NCI-H510A treated with DMSO at 0.1 percent for 48 hours (cell line): ENCODE results near the gene MRC1.
"Not testable (repeated sequence)": the region's sequence is repeated elsewhere in the genome, so short reads cannot be mapped to it uniquely, and the experiment has no call there.

Experiments
- DNase-seq: peaks from one replicate; lab custom pipeline; 2025; lab: John Stamatoyannopoulos, UW

MRC1 gene

GRCh38 chr10:17906002-17906401 is 96.9 kb downstream of the MRC1 start:
- no peak for DNase-seq

DNA sequence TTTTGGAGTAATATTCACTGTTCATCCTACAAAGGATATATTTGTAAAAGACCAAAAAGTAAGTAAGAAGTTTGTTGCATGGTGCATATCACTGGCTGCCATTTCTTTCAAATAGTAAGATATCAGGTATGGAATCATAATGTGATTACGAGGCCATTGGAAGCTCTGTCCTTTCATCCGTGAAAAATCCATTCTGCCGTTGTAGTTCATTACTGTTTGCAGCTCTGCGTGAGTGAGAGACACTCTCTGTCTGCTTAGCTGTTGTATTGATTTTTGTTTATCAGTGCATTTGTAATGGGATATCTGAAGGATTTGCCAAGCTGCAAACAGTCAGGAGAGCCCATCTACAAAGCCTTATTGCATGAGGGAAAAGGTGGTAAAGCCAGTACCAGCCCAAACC is 98.5 kb downstream of the MRC1 start:
- DNase-seq = no peak

DNA sequence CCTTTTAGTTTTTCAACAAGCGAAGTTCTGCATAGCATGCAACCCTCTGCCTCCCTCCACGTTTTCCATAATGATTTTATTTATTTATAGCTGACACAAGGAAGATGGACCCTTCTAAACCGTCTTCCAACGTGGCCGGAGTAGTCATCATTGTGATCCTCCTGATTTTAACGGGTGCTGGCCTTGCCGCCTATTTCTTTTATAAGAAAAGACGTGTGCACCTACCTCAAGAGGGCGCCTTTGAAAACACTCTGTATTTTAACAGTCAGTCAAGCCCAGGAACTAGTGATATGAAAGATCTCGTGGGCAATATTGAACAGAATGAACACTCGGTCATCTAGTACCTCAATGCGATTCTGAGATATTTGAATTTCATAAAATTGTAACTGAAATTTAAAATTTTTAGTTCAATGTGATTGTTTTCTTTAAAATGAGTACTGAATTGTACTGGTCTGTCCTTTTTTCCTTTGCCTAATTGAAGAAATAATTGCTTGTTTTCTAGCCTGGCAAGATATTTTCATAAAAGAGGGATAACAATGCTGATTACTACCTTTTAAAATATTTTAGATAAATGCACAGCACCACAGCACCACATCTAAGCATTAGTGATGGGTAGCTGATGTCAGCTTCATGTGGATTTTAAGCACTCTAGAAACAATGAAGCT is 101.1 kb downstream of the MRC1 start:
- peak; percentile 39 for DNase-seq

DNA sequence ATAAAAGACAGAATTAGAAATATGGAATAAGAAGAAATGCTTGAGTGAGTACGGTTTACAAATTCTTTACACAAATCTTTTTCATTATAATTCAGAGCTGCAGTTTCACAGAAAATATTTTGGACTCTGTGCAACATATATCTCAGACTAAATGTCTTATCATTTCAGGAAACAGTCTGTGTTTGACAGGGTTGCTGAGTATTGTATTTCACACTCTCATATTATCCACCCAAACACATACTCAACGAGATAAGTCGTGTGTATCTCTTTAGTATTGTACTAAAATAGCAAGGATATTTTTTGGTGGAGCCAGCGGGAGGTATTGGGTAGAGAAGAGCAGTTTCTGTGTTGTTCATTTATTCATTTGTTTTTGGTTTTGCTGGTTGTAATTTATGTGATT is 103.6 kb downstream of the MRC1 start:
- no peak for DNase-seq

DNA sequence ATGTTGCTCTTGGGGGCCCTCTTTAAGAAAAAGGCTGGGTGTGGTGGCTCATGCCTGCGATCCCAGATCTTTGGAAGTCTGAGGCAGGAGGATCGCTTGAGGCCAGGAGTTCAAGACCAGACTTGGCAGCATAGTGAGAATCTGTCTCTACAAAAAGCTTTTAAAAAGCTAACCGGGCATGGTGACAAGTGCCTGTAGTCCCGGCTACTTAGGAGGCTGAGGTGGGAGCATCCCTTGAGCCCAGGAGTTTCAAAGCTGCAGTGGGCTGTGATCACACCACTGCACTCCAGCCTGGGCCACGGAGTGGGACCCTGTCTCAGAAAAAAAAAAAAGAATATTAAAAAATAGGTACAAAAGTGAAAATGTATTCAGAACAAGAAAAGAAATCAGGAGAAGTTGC is 104.5 kb downstream of the MRC1 start:
- no peak for DNase-seq

GRCh38 chr10:17914169-17915045 is 105.3 kb downstream of the MRC1 start:
- no peak for DNase-seq

DNA sequence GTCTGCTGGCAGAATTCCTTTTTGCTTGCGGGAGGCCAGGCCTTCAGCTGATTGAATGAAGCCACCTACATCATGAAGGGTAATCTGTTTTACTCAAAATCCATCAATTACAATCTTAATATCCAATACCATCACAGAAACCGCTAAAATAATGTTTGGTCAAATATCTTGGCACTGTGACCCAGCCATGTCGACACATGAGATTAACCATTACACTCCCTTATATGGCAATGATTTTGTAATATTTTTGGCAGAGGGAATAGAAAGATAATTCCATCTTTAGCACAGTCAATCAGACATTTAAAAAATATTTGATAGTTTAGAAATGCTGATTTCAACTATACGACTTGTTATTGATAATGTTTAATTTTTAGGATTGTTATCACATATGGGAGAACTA is 106.0 kb downstream of the MRC1 start:
- DNase-seq = no peak

GRCh38 chr10:17918187-17918903 is 109.2 kb downstream of the MRC1 start:
- no peak for DNase-seq

DNA sequence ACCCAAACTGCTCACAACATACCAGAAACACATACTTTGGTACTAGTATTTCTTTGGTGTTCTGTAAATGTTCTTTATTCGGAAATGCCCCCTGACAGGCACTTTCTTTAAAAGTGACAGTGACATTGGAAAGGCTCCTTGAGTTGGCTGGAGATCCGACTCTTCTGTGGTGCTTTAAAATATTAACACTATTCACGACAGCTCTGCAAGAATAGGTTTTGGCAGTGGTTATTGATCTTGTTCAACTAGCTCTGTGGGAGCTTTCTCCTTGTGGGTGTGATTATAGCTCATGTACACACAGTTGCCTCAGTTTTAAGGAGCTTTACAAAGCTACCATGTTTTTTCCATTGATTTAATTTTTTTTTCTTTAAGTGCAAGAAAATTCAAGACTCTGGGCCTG is 112.2 kb downstream of the MRC1 start:
- DNase-seq = no peak

DNA sequence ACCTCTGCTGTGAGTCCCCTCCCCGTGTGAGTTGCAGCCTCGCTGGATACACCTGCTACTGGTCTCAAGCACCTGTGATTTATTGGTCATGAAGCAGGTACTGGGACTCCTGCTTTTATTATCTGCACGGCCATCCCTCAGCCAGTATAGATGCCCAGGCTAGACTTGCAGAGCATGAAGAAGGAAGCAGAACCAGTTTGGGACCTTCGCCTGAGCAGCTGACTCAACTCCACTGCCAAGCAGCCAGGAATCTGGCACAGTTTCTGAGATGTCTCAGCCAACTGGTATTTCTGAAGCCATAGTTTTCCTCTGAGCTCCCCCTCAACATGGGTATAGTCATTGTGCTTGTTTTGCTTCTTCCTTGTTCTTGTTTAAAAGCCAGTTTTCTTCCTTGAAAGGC is 114.6 kb downstream of the MRC1 start:
- DNase-seq = peak; percentile 66

DNA sequence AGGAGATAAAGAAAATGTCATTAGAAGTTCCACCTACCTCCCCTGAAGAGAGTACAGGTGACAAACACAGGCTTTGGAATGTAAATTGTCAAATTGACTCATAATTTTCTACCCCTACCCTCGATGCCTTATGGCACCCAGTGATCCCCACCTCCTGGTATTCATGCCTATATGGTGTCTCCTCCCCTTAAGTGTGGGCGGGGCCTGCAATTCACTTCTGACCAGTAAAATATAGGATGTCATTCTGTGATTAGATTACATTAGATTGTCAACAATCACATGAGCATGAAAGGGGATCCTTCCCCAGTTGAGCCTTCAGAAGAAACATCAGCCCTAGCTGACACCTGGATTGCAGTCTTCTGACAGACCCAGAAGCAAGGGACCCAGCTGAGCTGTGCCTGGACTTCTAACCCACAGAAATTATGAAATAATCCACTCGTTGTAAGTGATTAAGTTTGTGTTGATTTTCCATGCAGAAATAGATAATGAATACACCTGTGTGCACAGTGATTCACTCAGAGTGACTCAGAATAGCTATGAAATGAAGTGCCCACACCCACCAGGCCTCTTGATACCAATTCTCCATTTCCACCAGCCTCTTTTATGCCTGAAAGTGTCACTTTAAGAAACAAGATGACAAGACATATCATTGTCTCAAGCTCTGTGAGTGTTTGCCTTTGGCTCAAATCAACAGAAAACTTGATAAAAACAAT is 134.0 kb downstream of the MRC1 start:
- DNase-seq = no peak

DNA sequence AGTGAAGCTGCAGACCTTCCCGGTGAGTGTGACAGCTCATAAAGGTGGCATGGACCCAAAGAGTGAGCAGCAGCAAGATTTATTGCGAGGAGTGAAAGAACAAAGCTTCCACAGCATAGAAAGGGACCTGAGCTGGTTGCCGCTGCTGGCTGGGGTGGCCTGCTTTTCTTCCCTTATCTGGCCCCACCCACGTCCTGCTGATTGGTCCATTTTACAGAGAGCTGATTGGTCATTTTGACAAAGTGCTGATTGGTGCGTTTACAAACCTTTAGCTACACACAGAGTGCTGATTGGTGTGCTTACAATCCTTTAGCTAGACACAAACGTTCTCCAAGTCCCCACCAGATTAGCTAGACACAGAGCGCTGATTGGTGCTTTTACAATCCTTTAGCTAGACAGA is 141.1 kb downstream of the MRC1 start:
- not testable (repeated sequence) for DNase-seq

DNA sequence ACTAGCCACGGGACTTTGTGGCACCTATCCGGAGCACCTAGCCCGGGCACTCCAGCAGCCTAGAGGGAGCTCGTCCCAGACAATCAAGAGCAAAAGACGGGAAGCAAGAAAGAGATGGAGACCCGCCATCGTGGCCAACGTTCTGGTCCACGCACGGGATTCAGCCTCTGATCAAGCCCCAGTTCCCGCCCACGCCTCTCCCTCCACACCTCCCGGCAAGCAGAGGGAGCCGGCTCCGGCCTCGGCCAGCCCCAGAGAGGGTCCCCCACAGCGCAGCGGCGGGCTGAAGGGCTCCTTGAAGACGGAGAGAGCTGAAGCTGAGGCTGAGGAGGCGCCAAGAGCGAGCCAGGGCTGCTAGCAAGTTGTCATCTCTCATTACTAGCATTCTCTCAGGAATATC is 141.6 kb downstream of the MRC1 start:
- DNase-seq = no peak

- no peak for DNase-seq
Measured at GRCh38 chr10:17951868-17952371, 142.8 kb downstream of the MRC1 start, which contains the start of gene SLC39A12. TSS of gene SLC39A12 (plus strand) at chr10:17951918. CDS start at chr10:17953277, 1,359 bp downstream.

DNA sequence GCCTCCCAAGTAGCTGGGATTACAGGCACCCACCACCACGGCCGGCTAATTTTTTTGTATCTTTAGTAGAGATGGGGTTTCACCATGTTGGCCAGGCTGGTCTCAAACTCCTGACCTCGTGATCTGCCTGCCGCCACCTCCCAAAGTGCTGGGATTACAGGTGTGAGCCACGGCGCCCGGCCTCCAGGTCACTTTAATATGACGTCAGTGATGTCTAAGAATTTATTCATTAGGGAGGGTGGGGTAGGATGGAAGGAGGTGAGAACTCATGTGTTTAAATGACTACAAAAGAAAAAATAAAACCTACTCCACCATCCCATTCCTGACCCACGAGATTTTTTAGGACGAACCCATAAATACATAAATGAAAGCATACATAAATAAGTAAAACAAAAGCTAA is 145.2 kb downstream of the MRC1 start:
- not testable (repeated sequence) for DNase-seq

- DNase-seq = no peak
Measured at GRCh38 chr10:17954861-17955260, 145.7 kb downstream of the MRC1 start.

- DNase-seq = no peak
Measured at GRCh38 chr10:17958049-17958448, 148.9 kb downstream of the MRC1 start.

DNA sequence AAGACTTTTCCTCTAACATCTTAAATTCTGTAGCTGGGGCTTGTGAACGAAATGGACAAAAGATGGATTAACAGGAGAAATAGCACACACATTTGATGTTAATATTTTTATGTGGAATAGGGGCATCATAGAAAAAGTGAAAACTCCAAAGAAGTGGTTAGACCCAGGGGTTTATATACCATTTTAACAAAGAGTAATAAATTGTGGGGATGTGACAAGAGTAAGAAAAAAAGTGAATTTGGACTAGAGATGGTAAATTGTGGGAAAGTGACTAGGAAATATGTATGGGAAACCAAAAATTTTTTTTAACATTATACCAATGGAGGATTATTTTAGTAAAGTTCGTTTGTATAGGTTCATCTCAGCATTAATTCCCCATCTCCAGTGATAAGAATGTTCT is 150.7 kb downstream of the MRC1 start:
- DNase-seq = no peak
